Measurements from ENCODE around the gene JDP2.
"Not testable (repeated sequence)": the region's sequence is repeated elsewhere in the genome, so short reads cannot be mapped to it uniquely, and the experiment has no call there.

Gene JDP2, protein sequence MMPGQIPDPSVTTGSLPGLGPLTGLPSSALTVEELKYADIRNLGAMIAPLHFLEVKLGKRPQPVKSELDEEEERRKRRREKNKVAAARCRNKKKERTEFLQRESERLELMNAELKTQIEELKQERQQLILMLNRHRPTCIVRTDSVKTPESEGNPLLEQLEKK

DNA sequence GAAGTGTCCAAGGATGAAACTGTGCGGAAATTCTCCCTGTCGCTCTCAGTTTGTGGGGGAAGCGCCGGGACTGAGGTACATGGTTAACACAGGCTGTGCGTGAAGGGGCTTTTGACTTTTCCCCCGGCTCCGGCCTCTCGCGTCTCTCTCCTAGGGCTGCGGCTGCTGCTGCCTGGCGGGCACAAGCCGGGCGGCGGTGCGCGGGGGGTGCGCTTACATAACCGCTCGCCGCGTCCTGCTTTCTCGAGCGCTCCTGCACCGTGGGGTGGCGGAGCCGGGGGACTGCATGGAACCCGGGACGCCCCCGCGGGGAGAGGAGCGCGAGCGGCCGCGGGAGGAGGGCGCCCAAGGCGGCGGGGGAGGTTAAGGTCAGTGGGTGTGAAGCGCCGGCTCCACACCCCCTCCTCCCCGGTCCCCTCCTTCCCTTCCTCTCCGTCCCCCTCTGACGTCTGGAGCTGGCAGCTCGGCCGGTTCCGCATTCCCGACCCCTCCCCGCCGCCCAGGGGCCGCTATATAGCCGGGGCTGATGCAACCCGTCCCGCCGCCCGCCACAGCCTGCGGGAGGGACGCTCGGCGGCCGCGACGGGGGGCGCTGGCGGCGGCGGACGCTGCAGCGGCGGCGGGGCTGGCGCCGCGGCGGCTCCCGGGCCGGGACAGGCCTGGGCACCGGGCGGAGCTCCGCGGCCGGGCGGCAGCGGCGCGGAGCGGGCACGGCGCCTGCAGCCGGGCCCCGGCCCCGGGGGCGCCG, at the start of gene JDP2:
Gene JDP2 (plus strand): TSS at position 541 of the 748 bp plus-strand sequence. CDS start 9,899 bp downstream, outside the sequence.
- CTCF ChIA-PET = interaction anchor here (0.6 to 1.4 kb wide), 2 partner anchors 10 to 15 kb away, joined by 3 to 4 read pairs; no protein-coding TSS in a partner anchor
- DNase-seq (ENCODE audit: extremely low spot score) = peak; percentile 71
- no peak for TF ChIP-seq CTBP1 (IDR thresholded peaks at IDR 0.05; ENCODE audit: borderline replicate concordance)
- no peak for TF ChIP-seq HDGF (IDR thresholded peaks at IDR 0.05; ENCODE audit: borderline replicate concordance)
- no peak for TF ChIP-seq PKNOX1 (IDR thresholded peaks at IDR 0.05)
- TF ChIP-seq SUZ12 (IDR thresholded peaks at IDR 0.05) = no peak
- TF ChIP-seq FOXA1 (IDR thresholded peaks at IDR 0.05) = no peak
- TF ChIP-seq FOXM1 (IDR thresholded peaks at IDR 0.05; ENCODE audit: borderline replicate concordance) = no peak
- no peak for TF ChIP-seq BHLHE40 (IDR thresholded peaks at IDR 0.05; ENCODE audit: borderline replicate concordance)
- TF ChIP-seq ELF4 (IDR thresholded peaks at IDR 0.05) = no peak
- no peak for TF ChIP-seq L3MBTL2 (conservative IDR thresholded peaks at IDR 0.05)
- TF ChIP-seq ZNF384 (IDR thresholded peaks at IDR 0.05) = no peak
- TF ChIP-seq FOXK2 (IDR thresholded peaks at IDR 0.05) = no peak
- TF ChIP-seq ARNT (IDR thresholded peaks at IDR 0.05) = no peak
- TF ChIP-seq SP1 (IDR thresholded peaks at IDR 0.05) = no peak
- no peak for TF ChIP-seq NFRKB (IDR thresholded peaks at IDR 0.05)
- TF ChIP-seq LEF1 (IDR thresholded peaks at IDR 0.05; ENCODE audit: borderline replicate concordance) = no peak
- TF ChIP-seq TARDBP (IDR thresholded peaks at IDR 0.05) = no peak
- POLR2A ChIA-PET = interaction anchor here (0.7 to 1.5 kb wide), 7 partner anchors 8 to 89 kb away, joined by 3 to 6 read pairs (median 5); no protein-coding TSS in a partner anchor

DNA sequence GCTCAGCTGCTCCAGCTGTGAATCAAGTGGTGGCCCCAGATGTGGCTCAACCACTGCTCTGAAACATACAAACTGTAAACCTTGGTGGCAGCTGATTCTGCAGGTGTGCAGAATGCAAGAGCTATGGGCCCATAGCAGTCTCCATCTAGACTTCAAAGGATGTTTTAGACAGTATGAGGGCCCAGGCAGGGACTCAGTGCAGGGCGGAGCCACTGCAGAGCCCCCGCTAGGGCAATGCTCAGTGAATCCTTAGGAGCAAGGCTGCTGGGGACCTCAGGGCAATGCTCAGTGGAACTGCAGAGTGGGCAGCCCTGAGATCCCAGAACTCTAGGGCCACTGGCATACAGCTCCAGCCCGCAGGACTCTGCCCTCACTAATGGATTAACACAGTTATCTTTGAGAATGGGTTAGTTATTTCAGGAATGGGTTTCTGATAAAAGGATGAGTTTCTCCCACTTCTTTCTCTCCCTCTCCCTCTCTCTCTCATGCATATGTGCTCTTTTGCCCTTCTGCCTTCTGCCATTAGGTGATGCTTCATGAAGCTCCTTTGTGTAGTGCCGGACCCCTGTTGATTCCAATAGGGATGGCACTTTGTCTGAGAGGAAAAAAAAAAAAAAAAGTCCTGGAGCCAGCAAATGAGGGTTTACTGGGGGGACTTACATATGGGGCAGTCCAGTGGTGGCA, 48.4 kb upstream of the JDP2 start:
- no peak for DNase-seq (ENCODE audit: extremely low spot score)
- ChIA-PET POLR2A (no interaction called here), CTCF (no interaction called here)
- TF ChIP-seq TARDBP (IDR thresholded peaks at IDR 0.05) (no peak), SP1 (IDR thresholded peaks at IDR 0.05) (no peak), LEF1 (IDR thresholded peaks at IDR 0.05; ENCODE audit: borderline replicate concordance) (no peak), FOXA1 (IDR thresholded peaks at IDR 0.05) (no peak), CTBP1 (IDR thresholded peaks at IDR 0.05; ENCODE audit: borderline replicate concordance) (no peak), NFRKB (IDR thresholded peaks at IDR 0.05) (no peak), ELF4 (IDR thresholded peaks at IDR 0.05) (no peak), L3MBTL2 (conservative IDR thresholded peaks at IDR 0.05) (no peak), HDGF (IDR thresholded peaks at IDR 0.05; ENCODE audit: borderline replicate concordance) (no peak), PKNOX1 (IDR thresholded peaks at IDR 0.05) (no peak), FOXK2 (IDR thresholded peaks at IDR 0.05) (no peak), ZNF384 (IDR thresholded peaks at IDR 0.05) (no peak), FOXM1 (IDR thresholded peaks at IDR 0.05; ENCODE audit: borderline replicate concordance) (no peak), BHLHE40 (IDR thresholded peaks at IDR 0.05; ENCODE audit: borderline replicate concordance) (no peak)

GRCh38 chr14:75379930-75380270, 47.9 kb upstream of the JDP2 start:
- ChIA-PET CTCF (no interaction called here), POLR2A (no interaction called here)
- DNase-seq (ENCODE audit: extremely low spot score) = no peak
- TF ChIP-seq HDGF (IDR thresholded peaks at IDR 0.05; ENCODE audit: borderline replicate concordance) (no peak), ARNT (IDR thresholded peaks at IDR 0.05) (no peak), LEF1 (IDR thresholded peaks at IDR 0.05; ENCODE audit: borderline replicate concordance) (no peak), ELF4 (IDR thresholded peaks at IDR 0.05) (no peak), ZNF384 (IDR thresholded peaks at IDR 0.05) (no peak), L3MBTL2 (conservative IDR thresholded peaks at IDR 0.05) (no peak), TARDBP (IDR thresholded peaks at IDR 0.05) (no peak), CTBP1 (IDR thresholded peaks at IDR 0.05; ENCODE audit: borderline replicate concordance) (no peak), FOXM1 (IDR thresholded peaks at IDR 0.05; ENCODE audit: borderline replicate concordance) (no peak), SUZ12 (IDR thresholded peaks at IDR 0.05) (no peak)

GRCh38 chr14:75380656-75381055, 47.2 kb upstream of the JDP2 start:
- POLR2A ChIA-PET = no interaction called here
- TF ChIP-seq HDGF (IDR thresholded peaks at IDR 0.05; ENCODE audit: borderline replicate concordance) (no peak), ARNT (IDR thresholded peaks at IDR 0.05) (no peak), L3MBTL2 (conservative IDR thresholded peaks at IDR 0.05) (no peak), FOXM1 (IDR thresholded peaks at IDR 0.05; ENCODE audit: borderline replicate concordance) (no peak), NFRKB (IDR thresholded peaks at IDR 0.05) (no peak), TARDBP (IDR thresholded peaks at IDR 0.05) (no peak), PKNOX1 (IDR thresholded peaks at IDR 0.05) (no peak), BHLHE40 (IDR thresholded peaks at IDR 0.05; ENCODE audit: borderline replicate concordance) (no peak), ELF4 (IDR thresholded peaks at IDR 0.05) (no peak)
- CTCF ChIA-PET = no interaction called here
- no peak for DNase-seq (ENCODE audit: extremely low spot score)

GRCh38 chr14:75381642-75382041, 46.2 kb upstream of the JDP2 start:
- DNase-seq (ENCODE audit: extremely low spot score) = no peak
- TF ChIP-seq CTBP1 (IDR thresholded peaks at IDR 0.05; ENCODE audit: borderline replicate concordance) = no peak
- POLR2A ChIA-PET = interaction anchor here (1.0 kb wide), 1 partner anchor 46 kb away, joined by 4 read pairs; the partner anchor contains the start of gene JDP2
- CTCF ChIA-PET = interaction anchor here (0.6 kb wide), 1 partner anchor 41 kb away, joined by 3 read pairs; no protein-coding TSS in a partner anchor

DNA sequence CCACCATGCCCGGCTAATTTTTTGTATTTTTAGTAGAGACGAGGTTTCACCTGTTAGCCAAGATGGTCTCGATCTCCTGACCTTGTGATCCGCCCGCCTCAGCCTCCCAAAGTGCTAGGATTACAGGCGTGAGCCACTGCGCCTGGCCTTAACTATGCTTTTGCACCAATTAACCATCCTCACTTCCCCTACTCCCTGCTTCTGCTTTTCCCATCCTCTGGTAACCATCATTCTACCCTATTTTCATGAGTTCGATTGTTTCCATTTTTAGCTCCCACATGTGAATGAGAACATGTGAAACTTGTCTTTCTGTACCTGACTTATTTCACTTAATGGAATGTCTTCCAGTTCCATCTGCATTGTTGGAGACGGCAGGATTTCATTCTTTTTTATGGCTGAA, 44.6 kb upstream of the JDP2 start:
- CTCF ChIA-PET; POLR2A ChIA-PET; DNase-seq (ENCODE audit: extremely low spot score): not testable (repeated sequence)

All from HEK293T (cell line).